SJSA1 (cell line): ENCODE data around the gene ARHGDIB. TPM values are rescaled to one million over a fixed set of nuclear protein-coding genes. Genes with fewer than 3 reads are reported as not detected.

Experiments
- DNase-seq, 2 experiments: peaks; one replicate each; pipeline ENCODE4 v3.0.0-alpha.2; 2015 to 2020; ENCODE audit warnings: low spot score in 2 of 2, low read depth in 1 of 2
- H3K27ac ChIP-seq: fragments of 250-450 bp; sonication (Bioruptor Pico); 2 replicates; pipeline ENCODE4 v1.5.1; 2020; ENCODE audit warnings: mild to moderate bottlenecking, moderate library complexity
- H3K27me3 ChIP-seq: fragments of 250-450 bp; sonication (Bioruptor Pico); replicated peaks from 2 replicates; pipeline ENCODE4 v1.5.1; 2020; ENCODE audit warnings: mild to moderate bottlenecking, moderate library complexity
- H3K36me3 ChIP-seq: fragments of 250-450 bp; sonication (Bioruptor Pico); 2 replicates; pipeline ENCODE4 v1.5.1; 2020; ENCODE audit warnings: mild to moderate bottlenecking
- H3K4me1 ChIP-seq: fragments of 250-450 bp; sonication (Bioruptor Pico); replicated peaks from 2 replicates; pipeline ENCODE4 v1.6.1; 2021; ENCODE audit warnings: mild to moderate bottlenecking
- H3K4me3 ChIP-seq: fragments of 250-450 bp; sonication (Bioruptor Pico); 2 replicates; pipeline ENCODE4 v1.5.1; 2020; ENCODE audit warnings: mild to moderate bottlenecking
- H3K9me3 ChIP-seq: fragments of 250-450 bp; sonication (Bioruptor Pico); replicated peaks from 2 replicates; pipeline ENCODE4 v1.5.1; 2020; ENCODE audit warnings: mild to moderate bottlenecking
- total RNA-seq: library from RNA; depleted of rRNA; stranded (reverse); fragments of >200 nt; shearing (Covaris generic); gene quantifications from 2 replicates; pipeline ENCODE4 v1.2.3, GENCODE V29; 2014

Gene ARHGDIB
- total RNA-seq, 1 experiment from 2014 or later, result 50.8 TPM

DNA sequence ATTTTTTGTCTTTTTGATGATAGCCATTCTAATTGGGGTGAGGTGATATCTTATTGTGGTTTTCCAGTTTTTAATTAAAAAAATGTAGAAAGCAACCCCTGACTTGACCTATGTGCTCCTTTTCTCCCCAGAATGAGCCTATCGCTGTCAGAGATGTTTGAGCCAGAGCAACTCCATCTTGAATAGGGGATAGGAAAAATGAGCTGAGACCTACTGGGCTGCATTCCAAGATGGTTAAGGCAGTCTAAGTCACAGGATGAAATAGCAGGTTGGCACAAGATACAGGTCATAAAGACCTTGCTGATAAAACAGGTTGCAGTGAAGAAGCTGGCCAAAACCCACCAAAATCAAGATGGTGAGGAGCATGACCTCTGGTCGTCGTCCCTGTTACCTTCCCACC lies 36.9 kb downstream of the ARHGDIB start:
- H3K27ac ChIP-seq, result no peak overlapping the region
- H3K36me3 ChIP-seq, result no peaks in the 10 kb centered on the region
- peaks cover 6% of the 10 kb centered on the region; the same call in 1 of the 2 replicates for H3K4me1 ChIP-seq
- H3K4me3 ChIP-seq, result no peak overlapping the region
- H3K9me3 ChIP-seq, result no peaks in the 10 kb centered on the region
- no peaks in the 10 kb centered on the region for H3K27me3 ChIP-seq
- no peak for DNase-seq

DNA sequence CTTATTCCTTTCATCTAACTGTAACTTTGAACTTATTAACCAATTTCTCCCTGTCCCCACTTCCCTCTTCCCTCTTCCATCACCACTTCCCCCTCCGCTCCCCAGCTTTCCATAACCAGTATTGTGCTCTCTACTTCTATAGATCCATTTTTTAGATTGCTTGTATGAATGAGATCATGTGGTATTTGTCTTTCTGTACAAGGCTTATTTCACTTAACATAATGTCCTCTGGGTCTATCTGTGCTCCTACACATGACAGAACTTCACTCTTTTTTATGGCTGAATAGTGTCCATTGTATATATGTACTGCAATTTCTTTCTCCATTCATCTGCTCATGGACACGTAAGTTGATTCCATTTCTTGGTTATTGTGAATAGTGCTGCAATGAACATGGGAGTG lies 37.5 kb downstream of the ARHGDIB start:
- DNase-seq, result no peak
- Histone ChIP-seq H3K9me3 (no peaks in the 10 kb centered on the region), H3K4me1 (peaks cover 4% of the 10 kb centered on the region; the same call in 1 of the 2 replicates), H3K27ac (no peak overlapping the region), H3K4me3 (no peak overlapping the region), H3K36me3 (no peaks in the 10 kb centered on the region), H3K27me3 (no peaks in the 10 kb centered on the region)

DNA sequence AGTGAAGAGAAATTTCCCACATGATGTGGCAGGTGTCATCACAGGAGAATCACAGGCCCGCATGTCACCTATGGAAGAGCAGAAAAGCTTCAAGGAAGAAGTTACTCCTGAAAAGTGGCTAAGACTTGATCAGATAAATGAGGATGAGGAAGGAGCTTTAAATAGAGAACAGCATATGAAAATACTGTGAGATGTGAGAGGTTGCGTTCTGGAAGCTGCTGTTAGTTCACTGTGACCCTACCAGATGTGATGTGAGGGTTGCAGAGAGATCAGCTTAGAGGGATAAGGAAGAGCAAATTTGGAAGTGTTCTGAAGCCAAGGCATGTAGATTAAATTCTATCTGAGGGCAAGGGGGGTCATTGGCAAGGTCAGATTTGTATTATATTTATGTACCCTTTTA lies 40.2 kb downstream of the ARHGDIB start:
- Histone ChIP-seq H3K27me3 (no peaks in the 10 kb centered on the region), H3K36me3 (no peaks in the 10 kb centered on the region), H3K9me3 (no peaks in the 10 kb centered on the region), H3K27ac (no peak overlapping the region), H3K4me3 (no peak overlapping the region), H3K4me1 (no peaks in the 10 kb centered on the region)
- no peak for DNase-seq

DNA sequence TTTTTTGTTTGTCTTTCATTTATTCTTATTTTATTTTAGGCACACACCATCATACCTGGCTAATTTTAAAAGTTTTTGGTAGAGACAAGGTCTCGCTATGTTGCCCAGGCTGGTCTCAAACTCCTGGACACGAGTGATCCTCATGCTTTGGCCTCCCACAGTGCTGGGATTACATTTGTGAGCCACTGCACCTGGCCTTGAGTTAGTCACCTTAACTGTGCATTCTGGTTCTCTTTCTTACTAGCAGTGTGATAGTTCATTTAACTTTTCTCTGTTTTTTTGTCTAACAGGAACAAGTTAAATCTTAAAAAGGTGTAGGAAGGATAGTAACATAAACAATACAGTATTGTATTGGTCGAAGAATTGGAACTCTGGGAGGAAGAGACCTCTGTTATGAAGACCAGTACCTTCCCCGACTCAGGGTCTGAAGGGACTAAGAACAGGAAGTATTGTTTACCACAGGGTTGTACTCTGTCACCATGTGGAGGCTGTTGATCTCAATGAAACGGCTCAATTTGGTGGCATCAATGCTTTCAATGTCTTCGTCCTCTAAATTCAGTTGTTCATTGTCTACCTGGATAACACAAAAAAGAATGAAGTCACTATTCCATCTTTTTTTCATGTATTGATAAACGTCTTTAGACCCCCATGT lies 40.8 kb downstream of the ARHGDIB start:
- Histone ChIP-seq H3K4me3 (no peak overlapping the region), H3K27ac (no peak overlapping the region), H3K9me3 (no peaks in the 10 kb centered on the region), H3K4me1 (no peaks in the 10 kb centered on the region), H3K27me3 (no peaks in the 10 kb centered on the region), H3K36me3 (no peaks in the 10 kb centered on the region)
- no peak for DNase-seq

DNA sequence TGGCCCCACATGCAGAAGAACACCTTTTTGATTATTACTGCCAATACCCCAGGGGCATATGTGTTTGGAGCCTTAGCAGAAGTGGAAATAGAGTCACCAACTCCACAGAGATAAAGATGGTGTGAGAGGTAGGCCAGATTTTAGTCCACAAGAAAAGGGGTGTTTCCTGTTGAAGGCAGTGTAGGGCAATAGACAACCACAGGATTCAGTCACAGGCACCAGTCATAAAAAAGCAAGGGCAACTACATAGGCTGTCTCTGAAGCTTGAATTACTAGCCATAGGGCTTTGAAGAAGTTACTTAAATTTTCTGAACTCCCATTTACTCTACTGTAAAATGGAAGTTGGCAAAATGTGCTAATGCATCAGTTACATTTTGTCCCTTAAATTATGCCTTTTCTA lies 41.9 kb downstream of the ARHGDIB start:
- Histone ChIP-seq H3K36me3 (no peaks in the 10 kb centered on the region), H3K27ac (no peak overlapping the region), H3K9me3 (no peaks in the 10 kb centered on the region), H3K4me1 (no peaks in the 10 kb centered on the region), H3K4me3 (no peak overlapping the region), H3K27me3 (no peaks in the 10 kb centered on the region)
- no peak for DNase-seq

DNA sequence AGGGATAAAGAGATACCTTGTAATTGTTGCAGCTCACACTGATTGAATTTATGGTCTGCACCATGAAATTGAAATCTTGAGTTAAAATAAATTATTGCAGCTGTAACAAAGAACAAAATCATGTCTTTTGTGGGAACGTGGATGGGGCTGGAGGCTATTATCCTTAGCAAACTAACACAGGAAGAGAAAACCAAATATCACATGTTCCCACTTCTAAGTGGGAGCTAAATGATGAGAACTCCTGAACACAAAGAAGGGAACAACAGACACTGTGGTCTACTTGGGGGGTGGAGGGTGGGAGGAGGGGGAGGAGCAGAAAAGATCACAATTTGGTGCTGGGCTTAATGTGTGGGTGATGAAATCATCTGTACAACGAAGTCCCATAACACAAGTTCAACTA lies 45.7 kb downstream of the ARHGDIB start:
- DNase-seq, result no peak
- no peaks in the 10 kb centered on the region for H3K36me3 ChIP-seq
- no peak overlapping the region for H3K4me3 ChIP-seq
- no peaks in the 10 kb centered on the region for H3K9me3 ChIP-seq
- no peak overlapping the region for H3K27ac ChIP-seq
- H3K4me1 ChIP-seq, result no peaks in the 10 kb centered on the region
- H3K27me3 ChIP-seq, result no peaks in the 10 kb centered on the region

DNA sequence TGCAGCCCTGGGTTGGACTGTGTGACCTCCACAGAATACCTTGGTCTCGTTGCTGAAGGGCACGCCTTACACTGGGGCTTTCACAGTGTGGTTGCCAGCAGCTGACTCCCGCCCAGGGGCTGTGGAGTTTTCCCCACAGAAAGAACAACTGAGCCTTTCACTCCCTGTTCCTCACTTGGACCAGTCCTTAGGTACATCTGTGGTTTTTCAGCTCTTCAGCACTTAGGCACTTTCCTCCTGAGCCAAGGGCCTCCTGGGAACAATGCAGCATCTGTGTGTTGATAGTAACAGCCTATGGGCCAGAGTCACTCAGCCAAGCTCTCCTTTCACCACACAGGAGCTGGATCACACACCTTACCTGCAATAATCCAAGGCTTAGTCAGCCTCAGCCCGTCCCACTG lies 48.0 kb downstream of the ARHGDIB start:
- Histone ChIP-seq H3K4me3 (no peak overlapping the region), H3K36me3 (no peaks in the 10 kb centered on the region), H3K27ac (no peak overlapping the region), H3K27me3 (no peaks in the 10 kb centered on the region), H3K4me1 (no peaks in the 10 kb centered on the region), H3K9me3 (no peaks in the 10 kb centered on the region)
- no peak for DNase-seq

DNA sequence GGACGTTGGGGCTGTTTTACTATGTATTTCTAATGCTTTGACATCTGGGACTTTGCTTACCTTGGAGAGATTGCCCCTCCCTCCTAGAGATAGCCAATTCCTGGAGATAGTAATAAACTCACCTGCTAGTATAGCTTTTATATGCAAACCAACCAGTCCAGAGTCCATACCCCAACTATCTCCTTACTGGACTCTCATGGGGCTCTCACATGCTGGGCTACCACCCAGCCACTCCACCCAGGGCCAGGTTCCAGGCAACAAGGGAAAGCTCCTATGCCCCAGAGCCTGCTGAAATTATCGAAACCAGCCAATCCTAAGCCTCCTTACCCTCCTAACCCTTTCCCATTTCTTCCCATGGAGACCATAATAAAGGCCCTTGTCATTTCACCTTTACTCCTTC lies 50.3 kb downstream of the ARHGDIB start:
- H3K27ac ChIP-seq, result no peak overlapping the region
- H3K27me3 ChIP-seq, result no peaks in the 10 kb centered on the region
- no peak for DNase-seq
- H3K9me3 ChIP-seq, result no peaks in the 10 kb centered on the region
- no peaks in the 10 kb centered on the region for H3K36me3 ChIP-seq
- no peaks in the 10 kb centered on the region for H3K4me1 ChIP-seq
- H3K4me3 ChIP-seq, result no peak overlapping the region

DNA sequence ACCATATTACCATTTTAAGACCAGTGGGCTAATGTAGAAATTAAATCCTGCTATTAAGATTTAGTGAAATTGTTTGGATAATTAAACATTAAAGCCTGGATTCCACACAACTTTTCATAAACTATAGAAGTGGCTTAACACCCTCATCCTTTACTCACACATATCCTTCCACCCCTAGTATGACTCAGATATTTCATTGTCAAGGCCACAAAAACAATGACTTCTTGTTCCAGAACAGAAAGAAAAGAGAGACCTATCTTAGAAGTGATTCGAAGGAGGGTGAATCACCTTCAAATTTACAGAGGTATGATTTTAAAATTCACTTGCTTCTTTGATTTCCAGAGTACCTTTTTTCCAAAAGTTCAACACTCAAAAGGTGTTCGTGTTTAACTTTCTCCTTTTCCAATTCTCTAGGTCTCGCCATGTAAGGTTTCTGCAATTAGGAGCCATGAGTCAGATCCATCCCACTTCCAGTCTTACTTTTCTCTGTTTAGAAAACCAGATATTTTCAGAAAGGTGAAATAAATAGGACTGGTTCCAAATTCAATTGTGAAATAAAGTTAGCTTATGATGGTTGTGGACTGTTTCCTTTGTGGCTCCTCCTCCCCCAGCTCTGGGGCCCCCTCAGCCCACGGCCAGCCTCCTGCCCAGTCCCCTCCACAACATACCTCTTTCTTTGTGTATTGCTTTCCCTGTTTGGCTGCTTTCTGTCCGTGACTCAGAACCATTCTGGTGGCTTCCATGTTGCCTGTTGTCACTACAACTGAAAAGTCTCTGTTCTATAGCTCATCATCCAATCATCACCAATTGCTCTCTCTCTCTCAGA lies 51.1 kb downstream of the ARHGDIB start:
- no peak for DNase-seq
- H3K4me3 ChIP-seq, result no peak overlapping the region
- H3K27ac ChIP-seq, result no peak overlapping the region
- no peaks in the 10 kb centered on the region for H3K27me3 ChIP-seq
- no peaks in the 10 kb centered on the region for H3K9me3 ChIP-seq
- H3K36me3 ChIP-seq, result no peaks in the 10 kb centered on the region
- H3K4me1 ChIP-seq, result no peaks in the 10 kb centered on the region

DNA sequence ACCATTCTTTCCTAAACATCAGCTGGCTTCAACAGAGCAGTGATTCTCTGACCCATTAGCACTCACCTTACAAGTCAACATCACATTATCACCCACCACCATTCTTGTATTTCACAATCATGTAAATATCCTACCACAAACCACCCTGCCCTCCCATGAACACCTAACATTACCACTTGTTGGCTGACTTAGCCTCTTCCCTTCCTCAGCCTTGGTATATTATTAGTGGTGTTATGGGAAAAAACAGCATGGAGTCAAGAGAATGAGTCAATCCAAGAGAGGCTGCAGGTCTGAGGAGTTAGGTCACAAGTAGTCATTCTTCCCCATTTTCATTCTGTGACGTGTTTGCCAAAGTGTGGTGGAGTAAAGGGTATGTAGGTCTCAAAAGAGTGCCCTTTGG lies 53.4 kb downstream of the ARHGDIB start:
- no peak for DNase-seq
- H3K27me3 ChIP-seq, result no peaks in the 10 kb centered on the region
- H3K4me1 ChIP-seq, result no peaks in the 10 kb centered on the region
- no peaks in the 10 kb centered on the region for H3K36me3 ChIP-seq
- H3K9me3 ChIP-seq, result no peaks in the 10 kb centered on the region
- H3K4me3 ChIP-seq, result no peak overlapping the region
- H3K27ac ChIP-seq, result no peak overlapping the region

DNA sequence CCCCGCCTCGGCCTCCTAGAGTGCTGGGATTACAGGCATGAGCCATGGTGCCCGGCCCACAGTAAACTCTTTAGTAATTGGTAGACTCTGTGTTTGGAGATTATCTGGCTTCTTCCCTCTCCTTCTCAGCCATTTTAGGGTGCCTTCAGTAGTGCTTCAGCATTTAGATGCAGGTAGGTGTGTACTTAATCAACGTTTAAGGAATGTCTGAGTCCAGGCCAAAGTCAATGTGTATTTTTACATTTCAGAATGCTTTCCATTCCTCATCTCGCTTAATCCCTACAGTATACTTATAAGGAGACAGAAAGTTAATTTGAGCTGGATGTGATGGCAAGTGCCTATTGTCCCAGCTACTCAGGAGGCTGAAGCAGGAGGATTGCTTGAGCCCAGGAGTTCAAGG lies 55.3 kb downstream of the ARHGDIB start:
- no peaks in the 10 kb centered on the region for H3K4me1 ChIP-seq
- no peak overlapping the region for H3K27ac ChIP-seq
- H3K36me3 ChIP-seq, result no peaks in the 10 kb centered on the region
- H3K27me3 ChIP-seq, result no peaks in the 10 kb centered on the region
- H3K9me3 ChIP-seq, result no peaks in the 10 kb centered on the region
- H3K4me3 ChIP-seq, result no peak overlapping the region
- no peak for DNase-seq

DNA sequence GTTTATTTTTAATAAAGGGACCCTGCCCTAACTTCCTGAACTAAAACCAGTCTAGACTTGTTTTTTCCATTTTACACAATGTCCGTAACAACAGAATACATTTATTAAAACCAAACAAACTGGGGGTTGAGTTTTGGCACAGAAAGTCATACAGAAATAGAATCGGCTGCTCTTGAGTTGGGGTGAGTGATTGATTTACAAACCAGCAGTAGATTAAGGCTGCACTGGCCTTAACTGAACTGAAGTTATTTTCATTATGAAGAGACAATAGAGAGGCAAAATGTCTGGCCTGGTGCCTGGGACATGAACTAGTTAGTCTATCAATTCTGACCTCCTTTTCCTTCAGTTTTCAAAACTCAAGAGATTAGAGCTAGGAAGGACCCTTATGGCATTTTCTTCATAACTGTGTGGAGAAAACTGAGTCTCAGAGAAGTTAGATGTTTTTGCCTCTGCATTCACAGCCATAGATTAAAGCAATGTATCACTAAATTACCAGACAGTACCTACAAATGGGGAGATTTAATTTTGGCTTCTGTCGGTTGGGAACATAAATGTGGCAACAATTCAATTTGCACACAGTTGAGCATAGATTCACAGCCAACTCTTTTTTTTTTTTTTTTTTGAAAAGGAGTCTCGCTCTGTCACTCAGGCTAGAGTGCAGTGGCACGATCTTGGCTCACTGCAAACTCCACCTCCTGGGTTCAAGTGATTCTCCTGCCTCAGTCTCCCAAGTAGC lies 56.0 kb downstream of the ARHGDIB start:
- Histone ChIP-seq H3K36me3 (no peaks in the 10 kb centered on the region), H3K9me3 (no peaks in the 10 kb centered on the region), H3K27me3 (no peaks in the 10 kb centered on the region), H3K27ac (no peak overlapping the region), H3K4me1 (no peaks in the 10 kb centered on the region), H3K4me3 (no peak overlapping the region)
- DNase-seq, result no peak

DNA sequence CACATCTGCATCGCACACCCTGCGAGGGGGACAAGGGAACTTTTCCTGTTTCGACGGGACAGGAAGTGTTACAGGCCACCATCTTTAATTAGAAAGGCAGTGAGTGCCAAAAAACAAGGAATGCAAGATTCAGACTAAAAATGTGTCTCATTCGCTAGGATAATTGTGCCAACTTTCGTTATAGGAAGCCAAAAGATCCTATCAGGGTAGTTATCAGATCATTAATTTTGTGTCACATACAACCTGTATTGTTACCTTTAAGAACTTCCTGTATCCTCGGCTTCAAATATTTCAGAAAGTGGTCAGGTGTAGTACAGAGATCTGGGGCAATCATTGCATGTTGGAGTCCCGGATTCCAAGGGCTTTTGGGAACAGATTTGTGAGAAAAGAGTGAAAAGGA lies 56.5 kb downstream of the ARHGDIB start:
- H3K27me3 ChIP-seq, result no peaks in the 10 kb centered on the region
- no peak overlapping the region for H3K27ac ChIP-seq
- no peaks in the 10 kb centered on the region for H3K4me1 ChIP-seq
- DNase-seq, result no peak
- H3K36me3 ChIP-seq, result no peaks in the 10 kb centered on the region
- no peaks in the 10 kb centered on the region for H3K9me3 ChIP-seq
- no peak overlapping the region for H3K4me3 ChIP-seq
